Adrenal gland (tissue), 5 donors: ENCODE results near the gene RDH8.
"Not testable (repeated sequence)": the region's sequence is repeated elsewhere in the genome, so short reads cannot be mapped to it uniquely, and the experiment has no call there.

Source experiments
- POLR2A ChIP-seq, 2 donors: fragments of 450-650 bp; IDR thresholded peaks; one replicate each; pipeline ENCODE4 v1.6.1; 2017; ENCODE audit warnings: antibody characterized with exemption in 2 of 2, mild to moderate bottlenecking in 2 of 2, moderate library complexity in 1 of 2
- TF ChIP-seq, protein P1 (sequence below), 6 experiments: fragments of 450-650 bp in 4 of 6; fragments of 200-600 bp in 2 of 6; sonication (generic) in 1 of 6; IDR thresholded peaks; 1 replicate in 5 of 6; 2 replicates in 1 of 6; pipeline versions ENCODE4 v1.5.1 to v1.8.0; 2016 to 2021; ENCODE audit warnings: antibody characterized with exemption in 6 of 6, mild to moderate bottlenecking in 2 of 6, moderate library complexity in 1 of 6
- donor health status: DM: no; HTN: no; CAD: no.

DNA sequence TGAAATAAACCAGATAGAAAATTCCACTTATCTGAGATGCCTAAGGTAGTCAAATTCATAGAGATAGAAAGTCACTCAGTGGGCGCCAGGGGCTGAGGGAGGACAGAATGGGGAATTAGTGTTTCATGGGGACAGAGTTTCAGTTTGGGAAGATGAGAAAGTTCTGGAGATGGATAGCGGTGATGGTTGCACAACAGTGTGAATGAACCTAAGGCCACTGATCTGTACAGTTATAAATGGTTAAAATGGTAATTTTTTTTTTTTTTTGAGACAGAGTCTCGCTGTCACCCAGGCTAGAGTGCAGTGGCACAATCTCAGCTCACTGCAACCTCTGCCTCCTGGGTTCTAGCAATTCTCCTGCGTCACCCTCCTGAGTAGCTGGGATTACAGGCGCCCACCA lies 9.8 kb downstream of the RDH8 start:
- TF ChIP-seq, protein P1, sequence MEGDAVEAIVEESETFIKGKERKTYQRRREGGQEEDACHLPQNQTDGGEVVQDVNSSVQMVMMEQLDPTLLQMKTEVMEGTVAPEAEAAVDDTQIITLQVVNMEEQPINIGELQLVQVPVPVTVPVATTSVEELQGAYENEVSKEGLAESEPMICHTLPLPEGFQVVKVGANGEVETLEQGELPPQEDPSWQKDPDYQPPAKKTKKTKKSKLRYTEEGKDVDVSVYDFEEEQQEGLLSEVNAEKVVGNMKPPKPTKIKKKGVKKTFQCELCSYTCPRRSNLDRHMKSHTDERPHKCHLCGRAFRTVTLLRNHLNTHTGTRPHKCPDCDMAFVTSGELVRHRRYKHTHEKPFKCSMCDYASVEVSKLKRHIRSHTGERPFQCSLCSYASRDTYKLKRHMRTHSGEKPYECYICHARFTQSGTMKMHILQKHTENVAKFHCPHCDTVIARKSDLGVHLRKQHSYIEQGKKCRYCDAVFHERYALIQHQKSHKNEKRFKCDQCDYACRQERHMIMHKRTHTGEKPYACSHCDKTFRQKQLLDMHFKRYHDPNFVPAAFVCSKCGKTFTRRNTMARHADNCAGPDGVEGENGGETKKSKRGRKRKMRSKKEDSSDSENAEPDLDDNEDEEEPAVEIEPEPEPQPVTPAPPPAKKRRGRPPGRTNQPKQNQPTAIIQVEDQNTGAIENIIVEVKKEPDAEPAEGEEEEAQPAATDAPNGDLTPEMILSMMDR (IDR thresholded peaks at IDR 0.05): not testable (repeated sequence)
- not testable (repeated sequence) for TF ChIP-seq POLR2A (IDR thresholded peaks at IDR 0.05)
